Renal cortical epithelial cell (primary cell): ENCODE measurements around the gene PTGDS. TPM values are rescaled to one million over a fixed set of nuclear protein-coding genes. Genes with fewer than 3 reads are reported as not detected.

Experiments used
- DNase-seq: peaks from one replicate; pipeline ENCODE4 v3.0.0-alpha.2; 2011; ENCODE audit warnings: low read depth
- total RNA-seq: library from RNA; depleted of rRNA; stranded (reverse); fragments of >200 nt; gene quantifications from 2 replicates; pipeline ENCODE4 v1.2.3, GENCODE V29; 2014

The PTGDS gene
- total RNA-seq, 1 donor from 2014 or later: 0.45 TPM

DNA sequence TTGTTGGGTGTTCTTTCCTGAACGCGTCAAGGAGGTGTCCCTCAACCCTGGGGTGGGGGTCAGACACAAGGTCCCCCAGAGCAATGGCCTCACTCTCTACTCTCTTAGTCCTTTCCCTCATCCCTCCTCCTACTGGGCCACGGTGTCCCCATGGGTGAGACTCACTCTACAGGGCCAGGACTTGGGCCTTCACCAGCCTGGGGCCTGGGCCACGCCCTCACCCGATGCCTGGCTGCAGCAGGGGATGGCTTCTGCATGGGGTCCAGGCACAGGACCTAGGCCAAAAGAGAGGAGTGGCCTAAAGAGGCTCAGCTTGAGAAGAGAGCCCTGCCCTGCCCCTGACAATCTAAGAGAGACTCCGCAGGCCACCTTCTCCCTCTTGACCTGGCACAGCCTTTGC is 19.4 kb upstream of the PTGDS start:
- DNase-seq: no peak

GRCh38 chr9:136958473-136958872 is 18.8 kb upstream of the PTGDS start:
- DNase-seq: no peak

- no peak for DNase-seq
These were observed 18.1 kb upstream of the PTGDS start for GRCh38 chr9:136958898-136959850.

GRCh38 chr9:136960212-136960937 is 16.9 kb upstream of the PTGDS start:
- peak; percentile 36 for DNase-seq

DNA sequence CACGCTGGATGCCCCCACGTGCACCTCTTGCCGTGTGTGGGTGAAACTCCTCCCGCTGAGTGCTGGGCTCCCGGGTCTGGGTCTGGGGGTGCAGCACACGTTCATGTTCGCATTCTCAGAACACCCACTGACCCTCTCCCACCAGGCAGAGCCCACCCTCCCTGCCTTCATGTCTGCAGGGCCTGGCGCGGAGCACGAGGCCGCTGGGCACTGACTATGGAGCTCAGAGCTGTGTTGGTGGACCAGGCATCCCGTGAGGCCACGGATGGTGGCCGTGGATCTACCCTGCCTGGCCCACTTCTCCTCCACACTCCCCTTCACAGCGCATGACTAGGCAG is 16.4 kb upstream of the PTGDS start:
- DNase-seq: no peak

DNA sequence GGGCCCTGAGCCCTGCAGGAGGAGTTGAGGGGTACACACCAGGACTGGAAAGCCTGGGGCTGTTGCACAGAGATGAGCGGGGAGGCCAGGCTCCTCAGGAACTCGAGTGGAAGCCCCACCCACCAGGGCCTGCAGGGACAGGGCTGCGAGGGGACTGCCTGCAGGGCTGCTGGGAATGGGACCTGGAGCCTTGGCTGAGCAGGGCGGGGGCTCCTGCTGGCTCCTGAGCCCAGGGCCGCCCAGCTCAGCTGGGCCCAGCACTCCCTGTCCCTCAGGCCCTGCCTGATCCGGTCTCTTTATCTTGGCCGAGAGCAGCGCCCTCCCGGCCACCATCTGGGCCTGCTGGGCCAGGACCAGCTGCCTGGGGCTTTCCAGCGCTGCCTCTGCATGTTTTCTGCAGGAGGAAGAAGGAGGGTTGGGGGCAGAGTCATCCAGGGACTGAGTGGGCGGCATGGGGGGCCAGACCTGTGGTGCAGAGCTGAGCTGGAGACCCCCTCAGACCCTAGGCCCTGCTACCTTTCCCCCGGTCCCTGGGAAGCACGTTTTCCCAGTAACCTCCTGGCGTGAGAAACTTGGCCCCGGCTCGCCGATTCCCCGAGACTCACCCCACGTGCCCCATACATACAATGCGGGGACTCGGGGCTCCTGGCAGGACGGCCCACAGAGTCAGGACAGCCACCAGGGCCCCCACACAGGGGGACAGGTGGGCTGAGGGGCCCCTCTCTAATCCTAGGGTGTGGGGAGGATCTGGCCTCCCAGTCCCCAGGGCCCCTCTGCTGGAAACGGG is 15.8 kb upstream of the PTGDS start:
- DNase-seq: no peak

- DNase-seq: no peak
These were observed 15.1 kb upstream of the PTGDS start for GRCh38 chr9:136962163-136962562.

GRCh38 chr9:136962701-136963248 is 14.5 kb upstream of the PTGDS start:
- DNase-seq: no peak

DNA sequence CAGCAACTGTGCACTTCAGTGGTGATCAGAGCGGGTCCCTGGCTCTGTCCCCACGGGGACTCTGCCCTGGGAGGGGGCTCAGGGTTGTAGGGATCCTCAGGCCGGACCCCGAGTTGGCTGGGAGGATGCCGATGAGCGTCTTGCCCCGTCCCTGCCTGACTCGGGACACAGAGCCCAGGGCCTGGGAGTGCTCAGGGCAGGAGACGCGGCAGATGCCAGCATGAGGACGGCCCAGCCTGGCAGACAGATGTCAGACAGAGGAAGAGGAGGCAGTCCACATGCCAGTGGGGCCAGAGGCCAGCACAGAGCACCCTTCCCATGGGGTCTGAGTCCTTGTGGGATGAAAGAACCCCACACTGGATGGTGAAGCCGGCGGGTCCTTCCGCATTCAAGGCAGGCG is 14.0 kb upstream of the PTGDS start:
- no peak for DNase-seq

GRCh38 chr9:136963751-136964150 is 13.6 kb upstream of the PTGDS start:
- no peak for DNase-seq

DNA sequence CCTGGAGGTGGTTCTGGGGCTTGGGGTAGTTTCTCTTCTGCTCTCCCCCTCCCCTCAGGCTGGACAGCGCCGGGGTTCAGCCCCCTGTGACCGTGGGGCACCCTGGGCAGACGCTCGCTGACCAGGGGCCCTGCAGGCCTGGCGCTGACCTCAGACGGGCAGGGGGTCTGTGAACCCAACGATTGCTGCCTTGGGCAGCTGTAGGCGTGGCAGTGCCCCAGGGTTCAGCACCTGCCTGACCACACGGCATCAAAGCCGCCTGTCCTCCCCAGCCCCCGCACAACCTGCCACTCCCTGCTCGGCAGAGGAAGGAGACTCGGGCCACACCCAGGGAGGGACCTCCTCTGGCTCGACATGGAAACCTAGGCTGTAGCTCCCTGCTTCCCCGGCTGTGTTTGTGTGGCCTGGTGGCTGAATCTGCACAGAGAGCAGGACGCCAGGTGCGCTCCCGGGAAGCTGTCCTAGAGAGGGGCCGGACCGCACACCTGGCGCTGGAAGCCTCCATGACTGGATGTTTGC is 13.1 kb upstream of the PTGDS start:
- no peak for DNase-seq

GRCh38 chr9:136964833-136965422 is 12.4 kb upstream of the PTGDS start:
- DNase-seq: no peak

DNA sequence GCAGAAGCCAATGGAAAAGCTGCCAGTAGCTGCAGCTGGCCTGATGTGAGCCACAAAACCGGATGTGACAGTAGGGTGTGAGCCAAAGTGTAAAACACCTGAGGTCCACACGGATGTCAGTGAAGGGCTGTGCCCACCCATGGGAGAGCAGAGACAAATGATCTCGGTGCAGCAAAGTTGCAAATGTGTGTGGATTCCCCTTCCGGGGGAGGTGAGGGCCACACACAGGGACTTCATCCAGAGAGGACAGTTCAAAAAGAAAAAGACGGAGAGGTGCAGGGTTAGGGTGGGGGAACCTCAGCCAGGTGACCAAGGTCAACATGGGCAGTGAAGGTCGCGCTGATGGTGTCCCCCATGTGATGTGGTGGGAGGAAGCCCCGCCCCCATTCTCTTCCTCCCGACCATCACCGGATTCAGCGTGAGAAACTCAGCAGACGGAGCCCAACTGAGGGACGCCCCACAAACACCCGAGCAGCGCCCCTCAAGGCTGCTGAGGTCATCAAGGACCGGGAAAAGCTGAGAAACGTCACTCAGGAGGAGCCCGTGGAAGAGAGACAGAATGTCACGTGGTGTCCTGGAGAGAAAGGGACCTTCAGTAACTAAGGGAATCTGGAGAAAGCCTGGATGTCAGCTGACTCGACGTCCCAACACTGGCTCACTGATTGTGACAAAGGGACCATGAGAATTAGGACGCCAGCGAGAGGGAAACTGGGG is 11.4 kb upstream of the PTGDS start:
- no peak for DNase-seq

GRCh38 chr9:136968333-136969127 is 8.8 kb upstream of the PTGDS start:
- DNase-seq: no peak

GRCh38 chr9:136969150-136969549 is 8.2 kb upstream of the PTGDS start:
- no peak for DNase-seq

GRCh38 chr9:136969774-136970173 is 7.5 kb upstream of the PTGDS start:
- no peak for DNase-seq

DNA sequence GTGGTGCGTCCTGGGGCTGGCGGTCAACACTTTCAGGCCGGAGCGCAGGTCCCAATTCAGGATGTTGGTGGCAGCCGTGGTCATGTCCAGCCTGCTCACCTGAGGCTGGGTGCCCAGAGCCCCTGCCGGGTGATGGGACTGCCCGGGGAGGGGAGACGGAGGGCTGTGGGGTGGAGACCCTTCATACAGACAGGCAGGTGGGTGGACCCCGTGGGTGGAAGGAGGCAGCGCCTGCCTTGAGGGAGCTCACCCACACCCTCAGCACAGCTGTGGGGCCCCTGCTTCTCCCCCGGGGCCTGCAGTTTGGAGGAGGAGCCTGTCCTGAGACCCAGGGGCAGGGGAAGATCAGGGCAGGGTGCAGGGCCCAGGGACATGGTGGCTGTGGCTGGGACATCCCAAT is 6.9 kb upstream of the PTGDS start:
- DNase-seq: no peak

- no peak for DNase-seq
These were observed 5.6 kb upstream of the PTGDS start for GRCh38 chr9:136971746-136972145.

- DNase-seq: no peak
These were observed 5.0 kb upstream of the PTGDS start for GRCh38 chr9:136972335-136972734.

- no peak for DNase-seq
These were observed 4.6 kb upstream of the PTGDS start for GRCh38 chr9:136972743-136973142.
